CD4-positive, alpha-beta memory T cell (primary cell): ENCODE results near the gene HLA-DPA1. TPM values are rescaled to one million over a fixed set of nuclear protein-coding genes. Genes with fewer than 3 reads are reported as not detected.

Experiments used
- CTCF ChIA-PET: fragments of 350-600 bp; sonication (Branson Sonifier 250); formaldehyde crosslinking; loops from one replicate; lab custom pipeline; 2021; ENCODE audit warnings: inconsistent platforms; ENCODE audit not compliant: partially characterized antibody; lab: Charles Lee
- POLR2A ChIA-PET: fragments of 350-600 bp; sonication (Branson Sonifier 250); formaldehyde crosslinking; loops from one replicate; lab custom pipeline; 2021; ENCODE audit not compliant: partially characterized antibody; lab: Charles Lee
- DNase-seq, 5 donors: peaks; one replicate each; pipeline versions ENCODE4 v3.0.0 to v3.0.0-alpha.2; 2020 to 2022; ENCODE audit warnings: mixed read lengths in 1 of 5
- H3K27ac ChIP-seq: one replicate; pipeline ENCODE4 v1.7.0; 2013; ENCODE audit warnings: low read depth, low read length
- H3K27me3 ChIP-seq: 2 replicates; pipeline ENCODE4 v1.7.0; 2013; ENCODE audit warnings: mild to moderate bottlenecking, low read length, moderate library complexity; ENCODE audit not compliant: insufficient read depth
- H3K36me3 ChIP-seq: 2 replicates; pipeline ENCODE4 v1.7.0; 2013; ENCODE audit warnings: mild to moderate bottlenecking, low read length, moderate library complexity; ENCODE audit not compliant: insufficient read depth
- H3K4me1 ChIP-seq: 2 replicates; pipeline ENCODE4 v1.7.0; 2013; ENCODE audit warnings: mild to moderate bottlenecking, low read length, moderate library complexity; ENCODE audit not compliant: insufficient read depth
- H3K4me3 ChIP-seq, 2 donors: one replicate each; pipeline ENCODE4 v1.7.0; 2013; ENCODE audit warnings: low read length in 2 of 2, mild to moderate bottlenecking in 1 of 2
- H3K9me3 ChIP-seq, 2 donors: one replicate each; pipeline ENCODE4 v1.7.0; 2013; ENCODE audit warnings: low read length in 2 of 2, control low read depth in 1 of 2; ENCODE audit not compliant: control insufficient read depth in 1 of 2
- H3K27ac Mint-ChIP-seq, 7 donors: one replicate each; pipeline ENCODE4 v1.8.0; 2020 to 2021; ENCODE audit warnings: mixed read lengths in 7 of 7, mild to moderate bottlenecking in 6 of 7, inconsistent platforms in 3 of 7, moderate library complexity in 3 of 7
- H3K27me3 Mint-ChIP-seq, 2 donors: one replicate each; pipeline ENCODE4 v1.8.0; 2020 to 2021; ENCODE audit warnings: mixed read lengths in 2 of 2
- H3K36me3 Mint-ChIP-seq, 2 donors: one replicate each; pipeline ENCODE4 v1.8.0; 2020 to 2021; ENCODE audit warnings: mixed read lengths in 2 of 2, inconsistent platforms in 1 of 2, mild to moderate bottlenecking in 1 of 2
- H3K4me1 Mint-ChIP-seq, 4 donors: one replicate each; pipeline ENCODE4 v1.8.0; 2020 to 2021; ENCODE audit warnings: mixed read lengths in 4 of 4, mild to moderate bottlenecking in 1 of 4
- H3K4me3 Mint-ChIP-seq, 8 donors: one replicate each; pipeline ENCODE4 v1.8.0; 2020 to 2021; ENCODE audit warnings: mixed read lengths in 8 of 8, mild to moderate bottlenecking in 7 of 8, moderate library complexity in 6 of 8, inconsistent platforms in 3 of 8
- H3K9me3 Mint-ChIP-seq, 8 donors: one replicate each; pipeline ENCODE4 v1.8.0; 2020 to 2021; ENCODE audit warnings: mixed read lengths in 8 of 8, mild to moderate bottlenecking in 5 of 8, inconsistent platforms in 3 of 8, moderate library complexity in 1 of 8
- intact Hi-C: fragments of 100-400 bp; cut with micrococcal nuclease; formaldehyde crosslinking; loops from one replicate; pipeline ENCODE4 v1.15.1; 2023
- polyA plus RNA-seq, 2 donors: library from polyadenylated mRNA; unstranded; fragments of 300-500 nt; fragmentation: Illumina TruSeq; gene quantifications; one replicate each; pipeline ENCODE4 v1.2.3, GENCODE V29; 2021
- total RNA-seq, 2 experiments: library from RNA; stranded (reverse); gene quantifications; one replicate each; pipeline ENCODE4 v1.2.3, GENCODE V29; 2021

The HLA-DPA1 gene
- total and polyA plus RNA-seq, 4 experiments from 2014 or later: 17.0 to 41.6 (median 29.1) TPM

- H3K4me1 ChIP-seq: no peaks in the 10 kb centered on the region
- ChIA-PET POLR2A (no interaction called here), CTCF (interaction anchor here (0.8 to 1.5 kb wide), 7 partner anchors 10 to 102 kb away, joined by 3 to 4 read pairs (median 4); no protein-coding TSS in a partner anchor)
- no peaks in the 10 kb centered on the region for H3K36me3 ChIP-seq
- H3K27me3 Mint-ChIP-seq: peaks cover 45 to 63% of the 10 kb centered on the region in 2 donors
- no peak overlapping the region for H3K27ac Mint-ChIP-seq
- no peak for DNase-seq
- H3K9me3 ChIP-seq: no peaks in the 10 kb centered on the region
- intact Hi-C loops: no loop called here
- peaks cover 0 to 13% (median 5%) of the 10 kb centered on the region in 4 donors for H3K4me1 Mint-ChIP-seq
- H3K36me3 Mint-ChIP-seq: no peaks in the 10 kb centered on the region
- H3K9me3 Mint-ChIP-seq: no peaks in the 10 kb centered on the region
- H3K4me3 ChIP-seq: no peak overlapping the region
- H3K27me3 ChIP-seq: peaks cover 17% of the 10 kb centered on the region
- H3K27ac ChIP-seq: no peak overlapping the region
- H3K4me3 Mint-ChIP-seq: no peak overlapping the region
These were observed 43.0 kb upstream of the HLA-DPA1 start for GRCh38 chr6:33116417-33116816.

- ChIA-PET POLR2A (no interaction called here), CTCF (interaction anchor here (0.7 to 2.0 kb wide), 3 partner anchors 31 to 134 kb away, joined by 3 to 6 read pairs (median 6); no protein-coding TSS in a partner anchor)
- no peak overlapping the region for H3K27ac Mint-ChIP-seq
- Histone ChIP-seq H3K27me3 (peaks cover 17% of the 10 kb centered on the region), H3K4me1 (no peaks in the 10 kb centered on the region), H3K36me3 (no peaks in the 10 kb centered on the region), H3K27ac (no peak overlapping the region), H3K9me3 (no peaks in the 10 kb centered on the region), H3K4me3 (no peak overlapping the region)
- DNase-seq: no peak
- H3K36me3 Mint-ChIP-seq: no peaks in the 10 kb centered on the region
- intact Hi-C loops: no loop called here
- H3K9me3 Mint-ChIP-seq: no peaks in the 10 kb centered on the region
- peaks cover 52 to 72% of the 10 kb centered on the region in 2 donors for H3K27me3 Mint-ChIP-seq
- H3K4me3 Mint-ChIP-seq: no peak overlapping the region
- H3K4me1 Mint-ChIP-seq: peaks cover 0 to 13% (median 5%) of the 10 kb centered on the region in 4 donors
These were observed 41.0 kb upstream of the HLA-DPA1 start for GRCh38 chr6:33114406-33114805.

- Histone ChIP-seq H3K36me3 (no peaks in the 10 kb centered on the region), H3K27me3 (peaks cover 17% of the 10 kb centered on the region), H3K4me1 (no peaks in the 10 kb centered on the region), H3K4me3 (no peak overlapping the region), H3K9me3 (no peaks in the 10 kb centered on the region), H3K27ac (no peak overlapping the region)
- intact Hi-C loops: no loop called here
- peaks cover 0 to 13% (median 5%) of the 10 kb centered on the region in 4 donors for H3K4me1 Mint-ChIP-seq
- peaks cover 53 to 76% of the 10 kb centered on the region in 2 donors for H3K27me3 Mint-ChIP-seq
- POLR2A ChIA-PET: no interaction called here
- no peak overlapping the region for H3K27ac Mint-ChIP-seq
- no peak overlapping the region for H3K4me3 Mint-ChIP-seq
- no peaks in the 10 kb centered on the region for H3K9me3 Mint-ChIP-seq
- CTCF ChIA-PET: interaction anchor here (0.7 to 2.0 kb wide), 3 partner anchors 31 to 135 kb away, joined by 3 to 6 read pairs (median 6); no protein-coding TSS in a partner anchor
- no peak for DNase-seq
- H3K36me3 Mint-ChIP-seq: no peaks in the 10 kb centered on the region
These were observed 40.3 kb upstream of the HLA-DPA1 start for GRCh38 chr6:33113755-33114154.

GRCh38 chr6:33112148-33112547 lies 38.7 kb upstream of the HLA-DPA1 start:
- Histone ChIP-seq H3K9me3 (no peaks in the 10 kb centered on the region), H3K27ac (no peak overlapping the region), H3K4me3 (no peak overlapping the region), H3K36me3 (no peaks in the 10 kb centered on the region), H3K4me1 (no peaks in the 10 kb centered on the region), H3K27me3 (peaks cover 12% of the 10 kb centered on the region)
- peak; percentile 25 to 59 (median 42) for DNase-seq
- H3K27ac Mint-ChIP-seq: no peak overlapping the region
- peaks cover 0 to 8% (median 3%) of the 10 kb centered on the region in 4 donors for H3K4me1 Mint-ChIP-seq
- no peaks in the 10 kb centered on the region for H3K36me3 Mint-ChIP-seq
- intact Hi-C loops: no loop called here
- POLR2A ChIA-PET: interaction anchor here (1.1 kb wide), 1 partner anchor 137 kb away, joined by 5 read pairs; no protein-coding TSS in a partner anchor
- H3K9me3 Mint-ChIP-seq: no peaks in the 10 kb centered on the region
- peaks cover 47 to 69% of the 10 kb centered on the region in 2 donors for H3K27me3 Mint-ChIP-seq
- CTCF ChIA-PET: no interaction called here
- H3K4me3 Mint-ChIP-seq: no peak overlapping the region

- no peaks in the 10 kb centered on the region for H3K36me3 Mint-ChIP-seq
- H3K4me1 ChIP-seq: no peaks in the 10 kb centered on the region
- peaks cover 33 to 55% of the 10 kb centered on the region in 2 donors for H3K27me3 Mint-ChIP-seq
- H3K36me3 ChIP-seq: no peaks in the 10 kb centered on the region
- CTCF ChIA-PET: no interaction called here
- no peak overlapping the region for H3K27ac Mint-ChIP-seq
- DNase-seq: no peak
- no peak overlapping the region for H3K4me3 Mint-ChIP-seq
- H3K9me3 Mint-ChIP-seq: peaks cover 0 to 2% (median 0%) of the 10 kb centered on the region in 8 donors
- H3K27ac ChIP-seq: no peak overlapping the region
- intact Hi-C loops: no loop called here
- H3K4me3 ChIP-seq: no peak overlapping the region
- peaks cover 8% of the 10 kb centered on the region for H3K27me3 ChIP-seq
- no peaks in the 10 kb centered on the region for H3K9me3 ChIP-seq
- POLR2A ChIA-PET: no interaction called here
- H3K4me1 Mint-ChIP-seq: no peaks in the 10 kb centered on the region
These were observed 34.9 kb upstream of the HLA-DPA1 start for GRCh38 chr6:33108307-33108706.

- H3K4me1 Mint-ChIP-seq: no peaks in the 10 kb centered on the region
- POLR2A ChIA-PET: no interaction called here
- intact Hi-C loops: no loop called here
These were observed 34.2 kb upstream of the HLA-DPA1 start for GRCh38 chr6:33107641-33108040.

GRCh38 chr6:33105916-33106871 lies 32.7 kb upstream of the HLA-DPA1 start:
- ChIA-PET CTCF (interaction anchor here (1.0 kb wide), 1 partner anchor 12 kb away, joined by 3 read pairs; no protein-coding TSS in a partner anchor), POLR2A (no interaction called here)

More at GRCh38 chr6:33107641-33108040, 34.2 kb upstream of the HLA-DPA1 start:
- CTCF ChIA-PET: interaction anchor here (1.0 kb wide), 1 partner anchor 10 kb away, joined by 3 read pairs; no protein-coding TSS in a partner anchor
- no peak overlapping the region for H3K4me3 ChIP-seq
- H3K4me1 ChIP-seq: no peaks in the 10 kb centered on the region
- no peak for DNase-seq
- H3K36me3 ChIP-seq: no peaks in the 10 kb centered on the region
- peaks cover 8% of the 10 kb centered on the region for H3K27me3 ChIP-seq
- H3K4me3 Mint-ChIP-seq: no peak overlapping the region
- H3K36me3 Mint-ChIP-seq: no peaks in the 10 kb centered on the region
- H3K9me3 ChIP-seq: no peaks in the 10 kb centered on the region
- peaks cover 33 to 50% of the 10 kb centered on the region in 2 donors for H3K27me3 Mint-ChIP-seq
- H3K27ac Mint-ChIP-seq: no peak overlapping the region
- H3K27ac ChIP-seq: no peak overlapping the region
- H3K9me3 Mint-ChIP-seq: peaks cover 0 to 2% (median 0%) of the 10 kb centered on the region in 8 donors

More at GRCh38 chr6:33105916-33106871, 32.7 kb upstream of the HLA-DPA1 start:
- H3K27ac Mint-ChIP-seq: no peak overlapping the region
- intact Hi-C loops: no loop called here
- peaks cover 4% of the 10 kb centered on the region for H3K27me3 ChIP-seq
- no peaks in the 10 kb centered on the region for H3K4me1 ChIP-seq
- H3K36me3 ChIP-seq: no peaks in the 10 kb centered on the region
- H3K27me3 Mint-ChIP-seq: peaks cover 27 to 41% of the 10 kb centered on the region in 2 donors
- no peaks in the 10 kb centered on the region for H3K36me3 Mint-ChIP-seq
- H3K27ac ChIP-seq: no peak overlapping the region
- H3K4me3 ChIP-seq: no peak overlapping the region
- peaks cover 0 to under 1% of the 10 kb centered on the region in 2 donors for H3K9me3 ChIP-seq
- no peak for DNase-seq
- H3K9me3 Mint-ChIP-seq: peaks cover 0 to 13% (median 10%) of the 10 kb centered on the region in 8 donors
- no peak overlapping the region for H3K4me3 Mint-ChIP-seq
- no peaks in the 10 kb centered on the region for H3K4me1 Mint-ChIP-seq
